HEK293T (cell line): ENCODE measurements around the gene BCL2A1.

ENCODE experiments used
- CTCF ChIA-PET: fragments of 350-600 bp; formaldehyde crosslinking; extraction: SDS; loops from one replicate; lab custom pipeline; 2021; ENCODE audit warnings: antibody characterized with exemption, inconsistent platforms; lab: Yijun Ruan, JAX
- POLR2A ChIA-PET: fragments of 350-600 bp; formaldehyde crosslinking; extraction: SDS; loops from one replicate; lab custom pipeline; 2020; ENCODE audit warnings: antibody characterized with exemption, inconsistent platforms; lab: Yijun Ruan, JAX
- DNase-seq: peaks from one replicate; pipeline ENCODE4 v3.0.0; 2012; ENCODE audit warnings: mixed read lengths; ENCODE audit errors: extremely low spot score
- ARNT ChIP-seq: fragments of 450-650 bp; IDR thresholded peaks from 2 replicates; pipeline ENCODE4 v1.6.1; 2017; ENCODE audit warnings: mild to moderate bottlenecking
- BHLHE40 ChIP-seq: fragments of 450-650 bp; IDR thresholded peaks from 2 replicates; pipeline ENCODE4 v1.6.1; 2016; ENCODE audit warnings: mild to moderate bottlenecking, moderate library complexity, borderline replicate concordance
- CTBP1 ChIP-seq: fragments of 450-650 bp; IDR thresholded peaks from 2 replicates; pipeline ENCODE4 v1.6.1; 2016; ENCODE audit warnings: borderline replicate concordance
- ELF4 ChIP-seq: fragments of 450-650 bp; IDR thresholded peaks from 2 replicates; pipeline ENCODE4 v1.6.1; 2017; ENCODE audit warnings: antibody characterized with exemption
- FOXA1 ChIP-seq: fragments of 450-650 bp; IDR thresholded peaks from 2 replicates; pipeline ENCODE4 v1.6.1; 2016; ENCODE audit warnings: mild to moderate bottlenecking
- FOXK2 ChIP-seq: fragments of 450-650 bp; IDR thresholded peaks from 2 replicates; pipeline ENCODE4 v1.6.1; 2016; ENCODE audit warnings: mild to moderate bottlenecking
- FOXM1 ChIP-seq: fragments of 450-650 bp; IDR thresholded peaks from 2 replicates; pipeline ENCODE4 v1.6.1; 2017; ENCODE audit warnings: mild to moderate bottlenecking, borderline replicate concordance
- HDGF ChIP-seq: fragments of 450-650 bp; IDR thresholded peaks from 2 replicates; pipeline ENCODE4 v1.6.1; 2017; ENCODE audit warnings: antibody characterized with exemption, borderline replicate concordance
- L3MBTL2 ChIP-seq: fragments of 450-650 bp; conservative IDR thresholded peaks from 2 replicates; pipeline ENCODE4 v1.6.1; 2016; ENCODE audit warnings: mild to moderate bottlenecking
- LEF1 ChIP-seq: fragments of 450-650 bp; IDR thresholded peaks from 2 replicates; pipeline ENCODE4 v1.6.1; 2017; ENCODE audit warnings: mild to moderate bottlenecking, borderline replicate concordance
- NFRKB ChIP-seq: fragments of 450-650 bp; IDR thresholded peaks from 2 replicates; pipeline ENCODE4 v1.6.1; 2016; ENCODE audit warnings: mild to moderate bottlenecking, moderate library complexity
- PKNOX1 ChIP-seq: fragments of 450-650 bp; IDR thresholded peaks from 2 replicates; pipeline ENCODE4 v1.6.1; 2016
- SP1 ChIP-seq: fragments of 450-650 bp; IDR thresholded peaks from 2 replicates; pipeline ENCODE4 v1.6.1; 2017
- SUZ12 ChIP-seq: fragments of 450-650 bp; IDR thresholded peaks from 2 replicates; pipeline ENCODE4 v1.6.1; 2016; ENCODE audit warnings: mild to moderate bottlenecking
- TARDBP ChIP-seq: fragments of 450-650 bp; IDR thresholded peaks from 2 replicates; pipeline ENCODE4 v1.6.1; 2016
- ZNF384 ChIP-seq: fragments of 450-650 bp; IDR thresholded peaks from 2 replicates; pipeline ENCODE4 v1.6.1; 2016

Gene BCL2A1

GRCh38 chr15:79962178-79962577 lies 8.8 kb downstream of the BCL2A1 start:
- no peak for DNase-seq
- TF ChIP-seq BHLHE40 (no peak), CTBP1 (no peak), ARNT (no peak), L3MBTL2 (no peak), ELF4 (no peak), TARDBP (no peak), FOXK2 (no peak), ZNF384 (no peak), FOXA1 (no peak), SUZ12 (no peak), FOXM1 (no peak), SP1 (no peak), NFRKB (no peak)
- ChIA-PET CTCF (no interaction called here), POLR2A (no interaction called here)

- DNase-seq: no peak
- CTCF ChIA-PET: no interaction called here
- TF ChIP-seq NFRKB (no peak), LEF1 (no peak)
- POLR2A ChIA-PET: no interaction called here
Measured at GRCh38 chr15:79960502-79961212, 10.3 kb downstream of the BCL2A1 start.

GRCh38 chr15:79957741-79958140 lies 13.3 kb downstream of the BCL2A1 start:
- no peak for DNase-seq
- CTCF ChIA-PET: no interaction called here
- POLR2A ChIA-PET: no interaction called here
- no peak for TF ChIP-seq PKNOX1

GRCh38 chr15:79956354-79956939 lies 14.5 kb downstream of the BCL2A1 start:
- CTCF ChIA-PET: no interaction called here
- POLR2A ChIA-PET: no interaction called here
- no peak for DNase-seq
- TF ChIP-seq TARDBP (no peak), ELF4 (no peak), ARNT (no peak), L3MBTL2 (no peak), HDGF (no peak), SUZ12 (no peak), FOXK2 (no peak), BHLHE40 (no peak), SP1 (no peak), PKNOX1 (no peak), ZNF384 (no peak), FOXA1 (no peak), LEF1 (no peak), FOXM1 (no peak), NFRKB (no peak), CTBP1 (no peak)

GRCh38 chr15:79954661-79955060 lies 16.3 kb downstream of the BCL2A1 start:
- ChIA-PET CTCF (no interaction called here), POLR2A (no interaction called here)
- no peak for DNase-seq
- TF ChIP-seq NFRKB: no peak
- no peak for TF ChIP-seq LEF1
- no peak for TF ChIP-seq ELF4
- TF ChIP-seq PKNOX1: no peak
- TF ChIP-seq SUZ12: no peak
- no peak for TF ChIP-seq FOXA1

GRCh38 chr15:79953951-79954444 lies 17.0 kb downstream of the BCL2A1 start:
- TF ChIP-seq FOXM1: no peak
- TF ChIP-seq PKNOX1: peak; percentile 37
- no peak for TF ChIP-seq ZNF384
- no peak for TF ChIP-seq SP1
- TF ChIP-seq LEF1: no peak
- no peak for TF ChIP-seq TARDBP
- no peak for DNase-seq
- CTCF ChIA-PET: no interaction called here
- POLR2A ChIA-PET: no interaction called here

GRCh38 chr15:79952329-79952728 lies 18.7 kb downstream of the BCL2A1 start:
- CTCF ChIA-PET: no interaction called here
- POLR2A ChIA-PET: interaction anchor here (1.3 kb wide), 1 partner anchor 29 kb away, joined by 3 read pairs; no protein-coding TSS in a partner anchor
- DNase-seq: no peak
- no peak for TF ChIP-seq ELF4
- TF ChIP-seq FOXK2: no peak
- no peak for TF ChIP-seq SP1
- TF ChIP-seq PKNOX1: no peak
- TF ChIP-seq ZNF384: no peak
- TF ChIP-seq NFRKB: no peak
- TF ChIP-seq SUZ12: no peak
- no peak for TF ChIP-seq HDGF
- no peak for TF ChIP-seq FOXM1
